ENCODE measurements around the gene SF3B3.
A peak's percentile ranks its signal among the peaks of the same experiment; 100 is the strongest.

SF3B3 gene

DNA sequence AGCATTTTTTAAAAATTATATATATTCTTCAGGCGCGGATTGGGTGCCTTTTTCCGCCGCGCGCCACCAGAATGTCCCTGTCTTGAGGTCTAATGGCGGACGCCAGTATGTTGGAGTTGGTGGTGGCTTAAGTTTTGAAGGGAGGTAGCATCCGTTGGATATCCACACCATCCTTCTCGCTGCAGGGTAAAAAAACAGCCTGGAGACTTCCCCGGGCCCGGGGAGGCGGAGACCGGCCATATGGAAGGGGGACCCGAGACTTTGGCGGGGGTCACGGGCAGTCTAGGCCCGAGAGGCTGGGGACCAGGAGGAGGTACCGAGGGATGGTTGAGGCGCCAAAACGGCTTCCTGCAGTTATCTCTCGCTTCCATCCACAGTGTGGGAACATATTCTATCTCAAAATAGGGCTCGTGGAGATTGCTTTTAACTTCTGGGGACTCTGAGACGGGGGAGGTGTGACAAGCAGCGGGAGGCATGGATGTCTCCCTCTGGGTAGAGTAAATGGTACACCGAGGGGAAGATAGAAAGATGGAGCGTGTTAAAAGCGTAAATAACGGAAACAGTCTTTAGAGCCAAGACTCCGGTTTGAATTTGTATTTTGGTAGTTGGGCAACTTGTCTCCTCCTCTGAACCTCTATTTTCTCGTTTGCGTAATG, at the start of gene SF3B3:
TSS of gene SF3B3 (plus strand) at position 74 of the 656 bp plus-strand sequence. CDS start 2,841 bp downstream, outside the sequence.
- DNase-seq (ENCODE audit: low read depth in 2 of 2), result peak; percentile 57

DNA sequence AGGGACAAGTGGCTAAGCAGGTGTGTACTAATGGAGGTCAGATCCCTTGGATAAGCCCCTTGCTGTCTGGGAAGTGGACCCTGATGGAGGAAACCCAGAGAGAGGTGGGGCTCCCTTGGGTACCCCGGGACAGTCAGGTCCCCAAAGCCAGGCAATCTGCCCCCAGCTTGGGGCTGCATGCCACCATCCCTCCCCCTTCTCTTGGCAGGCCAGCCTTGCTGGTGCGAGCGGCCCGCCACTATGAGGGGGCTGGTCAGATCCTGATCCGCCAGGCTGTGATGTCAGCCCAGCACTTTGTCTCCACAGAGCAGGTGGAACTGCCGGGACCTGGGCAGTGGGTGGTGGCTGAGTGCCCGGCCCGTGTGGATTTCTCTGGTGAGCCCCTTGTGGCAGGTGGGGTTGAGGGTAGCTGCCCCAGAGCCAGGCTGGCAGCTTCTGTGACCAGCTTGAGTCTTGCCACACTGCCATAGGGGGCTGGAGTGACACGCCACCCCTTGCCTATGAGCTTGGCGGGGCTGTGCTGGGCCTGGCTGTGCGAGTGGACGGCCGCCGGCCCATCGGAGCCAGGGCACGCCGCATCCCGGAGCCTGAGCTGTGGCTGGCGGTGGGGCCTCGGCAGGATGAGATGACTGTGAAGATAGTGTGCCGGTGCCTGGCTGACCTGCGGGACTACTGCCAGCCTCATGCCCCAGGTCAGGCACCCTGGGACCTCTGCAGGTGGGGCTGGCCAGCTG, 49.1 kb upstream of the SF3B3 start:
- no peak for DNase-seq (ENCODE audit: low read depth in 2 of 2)

DNA sequence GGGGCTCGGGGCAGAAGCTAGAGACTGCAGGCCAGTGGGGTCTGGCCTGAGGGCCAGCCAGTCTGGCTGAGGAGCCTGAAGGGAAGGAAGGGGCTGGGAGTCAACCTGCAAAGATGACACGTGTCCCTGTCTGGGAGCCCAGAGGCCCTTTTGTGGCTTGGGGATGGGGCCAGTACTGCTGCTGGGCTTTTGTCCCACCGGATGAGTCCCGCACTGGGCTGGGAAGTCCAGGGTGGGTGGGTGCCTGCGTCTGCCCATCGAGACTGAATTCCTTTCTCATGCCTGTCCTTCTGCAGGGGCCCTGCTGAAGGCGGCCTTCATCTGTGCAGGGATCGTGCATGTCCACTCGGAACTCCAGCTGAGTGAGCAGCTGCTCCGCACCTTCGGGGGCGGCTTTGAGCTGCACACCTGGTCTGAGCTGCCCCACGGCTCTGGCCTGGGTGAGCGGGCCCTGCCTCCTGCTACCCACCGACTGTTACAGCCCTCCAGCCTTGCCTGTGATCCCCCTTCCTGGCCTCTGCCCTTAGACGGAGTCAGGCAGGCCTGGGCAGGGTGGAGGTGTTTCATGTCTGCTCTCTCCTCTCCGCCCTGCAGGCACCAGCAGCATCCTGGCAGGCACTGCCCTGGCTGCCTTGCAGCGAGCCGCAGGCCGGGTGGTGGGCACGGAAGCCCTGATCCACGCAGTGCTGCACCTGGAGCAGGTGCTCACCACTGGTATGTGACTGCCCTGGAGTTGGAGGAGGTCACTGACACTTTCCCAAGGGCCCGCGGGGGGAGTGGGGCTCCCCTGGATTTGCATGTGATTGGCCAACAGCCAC, 48.4 kb upstream of the SF3B3 start:
- no peak for DNase-seq (ENCODE audit: low read depth in 2 of 2)

DNA sequence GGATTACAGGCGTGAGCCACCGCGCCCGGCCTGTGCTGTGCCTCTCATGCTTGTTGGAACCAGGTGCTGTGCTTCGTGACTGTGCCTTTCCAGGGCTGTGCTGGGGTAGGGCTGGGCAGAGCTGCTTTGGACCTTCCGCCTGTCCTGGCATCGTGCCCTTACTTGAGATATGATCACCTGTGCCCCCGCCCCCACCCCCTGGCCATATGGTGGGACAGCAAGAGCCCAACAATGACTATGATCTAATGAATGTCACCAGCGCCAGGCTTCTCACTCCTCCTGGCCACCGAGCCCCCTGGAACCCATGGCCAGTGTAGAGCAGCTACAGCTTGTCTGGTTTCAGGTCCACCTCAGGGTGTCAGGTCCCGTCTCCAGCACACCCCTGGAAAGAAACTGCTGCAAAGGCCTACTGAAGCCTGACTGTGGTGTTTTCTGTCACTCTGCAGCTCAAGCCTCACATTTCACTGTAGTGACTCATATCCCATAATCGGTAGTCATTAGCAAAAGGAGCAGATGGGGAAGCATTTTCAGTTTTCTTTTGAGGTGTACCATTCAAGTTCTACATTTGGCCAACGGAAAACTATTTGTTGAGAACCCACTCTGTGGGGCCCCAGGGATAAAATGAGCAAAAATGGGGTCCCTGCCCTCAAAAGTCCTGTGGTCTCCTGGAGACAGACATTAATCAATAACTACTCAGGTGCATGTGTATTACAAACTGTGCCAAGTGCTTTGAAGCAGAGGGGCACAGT, 47.2 kb upstream of the SF3B3 start:
- no peak for DNase-seq (ENCODE audit: low read depth in 2 of 2)

DNA sequence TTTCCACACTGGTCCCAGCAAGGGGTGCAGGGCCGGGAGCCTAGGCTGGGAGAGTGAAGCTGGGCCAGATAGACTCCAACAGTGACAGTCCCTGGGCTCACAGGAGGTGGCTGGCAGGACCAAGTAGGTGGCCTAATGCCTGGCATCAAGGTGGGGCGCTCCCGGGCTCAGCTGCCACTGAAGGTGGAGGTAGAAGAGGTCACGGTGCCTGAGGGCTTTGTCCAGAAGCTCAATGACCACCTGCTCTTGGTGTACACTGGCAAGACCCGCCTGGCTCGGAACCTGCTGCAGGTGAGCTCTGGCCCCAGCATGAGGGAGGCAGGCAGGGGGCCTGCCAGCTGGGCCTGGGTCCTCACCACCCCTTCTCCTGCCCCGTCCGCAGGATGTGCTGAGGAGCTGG, 45.4 kb upstream of the SF3B3 start:
- no peak for DNase-seq (ENCODE audit: low read depth in 2 of 2)

DNA sequence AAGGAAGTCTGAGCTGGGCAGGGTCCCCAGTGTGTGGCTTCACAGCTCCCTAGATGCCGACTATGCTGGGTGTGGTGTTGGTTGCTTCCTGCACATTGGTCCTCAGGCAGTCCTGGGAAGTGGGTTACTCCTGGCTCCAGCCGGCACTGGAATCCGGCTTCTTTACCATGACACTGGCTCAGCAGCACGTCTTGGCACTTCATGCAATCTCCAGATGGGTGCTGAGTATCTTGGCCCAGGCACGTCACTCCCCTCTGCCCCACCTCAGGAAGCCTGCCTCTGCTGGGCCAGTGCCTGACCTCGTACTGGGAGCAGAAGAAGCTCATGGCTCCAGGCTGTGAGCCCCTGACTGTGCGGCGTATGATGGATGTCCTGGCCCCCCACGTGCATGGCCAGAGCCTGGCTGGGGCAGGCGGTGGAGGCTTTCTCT, 44.7 kb upstream of the SF3B3 start:
- DNase-seq (ENCODE audit: low read depth in 2 of 2), result no peak

DNA sequence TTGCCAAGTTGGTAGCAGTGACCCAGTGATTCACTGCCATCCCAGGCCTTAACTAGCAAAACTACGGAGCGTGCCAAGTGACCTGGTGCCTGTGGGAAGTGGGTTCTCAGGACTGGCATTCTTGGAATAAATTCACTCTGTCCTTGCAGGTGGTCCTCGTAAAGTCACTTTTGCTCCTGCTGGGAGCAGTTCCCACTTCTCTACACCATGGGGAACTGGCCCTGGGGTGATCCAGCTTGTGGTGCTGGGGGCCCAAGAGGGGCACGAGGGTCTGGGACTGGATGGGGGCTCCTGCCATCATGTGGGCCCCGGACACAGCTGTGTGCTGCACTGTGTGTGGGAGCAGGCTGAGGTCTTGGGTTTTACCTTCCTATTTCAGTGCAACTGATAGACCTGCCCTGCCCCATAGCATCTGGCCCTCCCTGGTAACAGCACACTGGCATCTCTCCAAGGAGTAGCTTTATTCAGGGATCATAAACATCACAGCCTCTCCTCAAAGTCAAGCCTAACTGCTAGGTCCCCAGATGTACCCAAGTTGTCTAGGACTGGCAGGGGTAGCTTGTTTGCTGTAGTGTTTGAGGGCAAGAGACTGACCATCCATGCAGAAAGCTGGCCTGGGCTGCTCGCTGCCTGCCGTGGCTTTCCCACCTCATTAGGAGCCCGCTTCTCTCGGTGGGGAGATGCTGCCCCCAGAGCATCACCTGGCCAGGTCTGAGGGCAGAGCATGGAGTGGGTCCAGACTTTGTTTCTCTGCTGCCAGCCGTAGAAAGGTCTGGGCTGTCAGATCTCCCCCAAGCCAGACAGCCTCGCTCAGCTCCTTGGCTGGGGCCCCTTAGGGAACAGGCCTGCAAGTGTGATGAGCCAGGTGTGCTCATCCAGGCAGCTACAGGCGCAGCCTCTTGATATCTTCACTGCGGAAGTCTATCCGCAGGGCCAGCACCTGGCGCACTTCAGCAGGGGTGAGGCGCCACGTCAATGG, 43.2 kb upstream of the SF3B3 start:
- DNase-seq (ENCODE audit: low read depth in 2 of 2), result no peak

DNA sequence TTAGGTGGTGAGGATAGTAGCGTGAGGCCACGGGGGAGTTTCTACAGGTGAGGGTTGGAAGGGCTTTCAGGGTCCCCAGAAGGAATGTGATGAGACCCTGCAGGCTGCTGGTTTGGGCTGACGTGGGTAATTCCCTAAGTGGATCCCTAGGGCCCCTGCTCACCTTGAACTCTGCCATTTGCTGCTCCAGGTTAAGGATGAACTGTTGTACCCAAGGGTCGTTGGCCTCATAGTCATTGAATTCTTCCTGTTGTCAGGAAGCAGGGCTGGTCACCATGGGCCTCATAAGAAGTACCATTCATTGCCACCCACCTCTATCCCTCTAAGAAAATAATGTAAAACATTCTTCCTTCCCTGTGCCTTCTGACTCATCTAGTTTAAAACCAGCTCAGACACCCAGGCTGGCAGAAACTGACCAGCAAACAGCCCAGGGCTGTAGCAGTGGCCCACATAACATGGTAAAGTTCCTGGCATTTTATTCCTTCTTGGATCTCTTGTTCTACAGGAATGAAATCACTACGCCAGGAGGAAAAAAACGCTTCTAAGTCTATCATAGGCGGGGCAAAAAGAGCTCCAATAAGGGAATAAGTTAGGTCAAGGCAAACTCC, 41.6 kb upstream of the SF3B3 start:
- no peak for DNase-seq (ENCODE audit: low read depth in 2 of 2)

DNA sequence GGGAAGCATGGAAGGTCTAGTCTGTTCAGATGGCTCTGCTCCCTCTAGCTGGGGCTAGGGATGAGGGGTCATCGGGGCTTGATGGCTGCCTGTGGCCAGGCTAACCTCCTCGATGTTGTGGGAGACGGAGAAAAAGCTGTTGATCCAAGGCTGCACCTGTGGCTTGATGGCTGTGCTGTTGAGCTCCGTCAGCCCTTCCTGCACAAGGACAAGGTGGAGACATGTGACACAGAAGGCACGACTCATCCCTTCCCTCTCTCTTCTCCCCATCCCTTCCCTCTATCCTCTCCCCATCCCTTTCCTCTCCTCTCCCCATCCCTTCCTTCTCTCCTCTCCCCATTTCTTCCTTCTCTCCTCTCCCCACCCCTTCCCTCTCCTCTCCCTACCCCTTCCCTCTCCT, 41.0 kb upstream of the SF3B3 start:
- DNase-seq (ENCODE audit: low read depth in 2 of 2), result no peak

DNA sequence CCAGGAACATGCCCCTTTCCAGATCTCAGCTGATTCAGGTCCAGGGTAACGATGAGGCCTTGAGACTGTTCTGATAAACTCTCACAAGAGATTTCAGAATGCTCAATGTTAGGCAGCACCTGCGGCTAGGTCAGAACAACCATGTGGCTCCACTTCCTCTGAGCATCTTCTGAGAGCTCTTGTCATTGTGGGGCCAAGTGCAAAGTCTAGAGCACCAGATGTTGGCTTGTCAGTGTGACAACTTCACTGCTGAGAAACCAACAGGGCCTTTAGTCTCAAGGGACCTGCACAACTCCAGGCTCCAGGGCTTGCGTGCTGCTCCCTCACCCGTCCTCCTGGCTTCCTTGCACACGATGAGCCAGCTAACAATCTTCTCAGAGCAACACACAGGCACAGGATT, 40.2 kb upstream of the SF3B3 start:
- DNase-seq (ENCODE audit: low read depth in 2 of 2), result no peak

DNA sequence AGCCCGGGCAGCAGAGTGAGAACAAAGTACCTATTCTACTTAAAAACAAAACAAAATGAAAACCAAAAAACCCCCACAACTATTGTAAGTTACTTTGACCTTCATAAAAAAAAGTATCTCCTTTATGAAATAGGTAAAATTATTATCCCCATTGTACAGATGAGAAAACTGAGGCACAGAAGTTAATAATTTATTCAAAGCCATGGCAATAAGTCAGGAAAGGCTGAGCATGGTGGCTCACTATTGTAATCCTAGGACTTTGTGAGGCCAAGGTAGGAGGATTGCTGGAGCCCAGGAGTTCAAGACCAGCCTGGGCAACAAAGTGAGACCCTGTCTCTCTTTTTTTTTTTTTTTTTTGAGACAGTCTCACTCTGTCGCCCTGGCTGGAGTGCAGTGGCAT, 38.7 kb upstream of the SF3B3 start:
- DNase-seq (ENCODE audit: low read depth in 2 of 2), result no peak

DNA sequence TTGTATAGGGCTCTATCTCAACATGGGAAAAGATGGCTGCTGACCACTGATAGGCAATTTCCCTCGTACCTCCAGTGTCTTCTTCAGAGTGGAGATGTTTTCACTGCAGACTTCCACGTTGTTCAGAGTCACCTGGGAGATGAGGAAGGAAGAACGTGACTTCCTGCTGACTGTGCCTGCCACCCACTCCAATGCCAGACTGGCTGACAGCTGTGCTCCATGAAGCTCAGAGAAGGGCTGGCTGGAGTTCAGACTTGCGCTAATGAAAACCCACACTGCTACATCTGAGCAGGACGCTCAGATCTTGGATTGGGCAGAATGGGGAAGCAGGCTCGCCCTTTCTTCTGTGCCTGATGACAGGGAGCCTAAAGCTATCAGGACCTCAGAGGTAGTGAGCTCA, 33.4 kb upstream of the SF3B3 start:
- no peak for DNase-seq (ENCODE audit: low read depth in 2 of 2)

DNA sequence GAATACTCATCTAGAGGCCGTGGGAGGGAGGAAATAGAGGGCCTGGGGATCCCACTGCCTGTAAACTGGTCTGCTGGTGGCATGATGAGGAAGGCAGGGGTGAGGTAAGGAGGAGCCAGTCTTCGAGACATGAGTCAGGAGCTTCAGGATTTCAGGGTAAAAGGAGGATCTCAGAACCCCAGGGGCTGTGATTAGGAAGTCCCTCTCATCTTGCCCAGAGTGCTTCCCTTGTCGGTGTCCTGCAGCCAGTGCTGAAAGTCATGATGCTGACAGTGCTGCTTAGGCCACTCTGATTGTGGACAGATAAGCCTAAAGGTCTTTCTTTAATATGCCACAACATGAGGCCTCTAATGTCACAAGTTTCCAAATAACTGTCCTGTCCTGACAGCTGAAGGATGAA, 29.8 kb upstream of the SF3B3 start:
- DNase-seq (ENCODE audit: low read depth in 2 of 2), result no peak

DNA sequence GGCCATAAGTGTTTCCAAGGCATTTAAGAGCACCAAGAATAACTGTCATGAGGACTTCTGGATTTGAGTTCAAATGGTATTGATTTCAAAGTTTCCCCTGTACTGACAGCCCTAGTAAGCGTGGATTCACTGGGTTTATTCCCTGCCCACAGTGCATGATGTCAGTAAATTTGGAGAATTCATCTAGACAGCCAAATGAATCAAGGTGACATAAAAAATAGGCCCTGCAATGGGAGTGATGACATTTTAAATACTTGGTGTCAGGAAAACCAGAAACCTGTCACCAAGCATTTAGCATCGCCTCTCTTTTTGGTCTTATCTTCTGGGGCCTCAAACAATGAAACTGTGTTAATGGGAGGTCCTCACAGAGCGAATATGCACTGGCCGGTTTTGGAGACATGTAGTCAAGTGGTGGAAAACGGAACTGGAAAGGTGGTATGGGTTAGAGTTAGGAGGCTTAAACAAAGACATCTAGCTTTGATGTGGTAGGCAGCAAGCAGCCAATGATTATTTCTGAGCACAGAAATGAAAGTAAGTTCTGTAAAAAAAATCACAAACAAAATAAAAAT, 29.3 kb upstream of the SF3B3 start:
- no peak for DNase-seq (ENCODE audit: low read depth in 2 of 2)

DNA sequence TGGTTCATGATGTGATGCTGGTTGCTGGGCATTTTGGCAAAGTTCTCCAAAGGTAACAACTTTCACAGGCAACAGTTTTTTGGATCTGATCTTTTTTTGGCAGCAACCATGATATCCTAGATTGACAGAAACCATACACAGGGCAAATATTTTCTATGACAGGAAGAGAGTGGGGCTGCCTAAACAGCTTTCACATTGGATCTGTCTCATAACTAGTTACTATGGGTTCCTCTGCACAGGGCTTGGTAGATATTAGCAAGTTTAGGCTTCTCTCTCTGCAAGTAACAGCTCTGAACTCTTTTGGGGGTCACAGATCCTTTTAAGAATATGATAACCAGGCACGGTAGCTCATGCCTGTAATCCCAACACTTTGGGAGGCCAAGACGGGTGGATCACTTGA, 28.8 kb upstream of the SF3B3 start:
- no peak for DNase-seq (ENCODE audit: low read depth in 2 of 2)

DNA sequence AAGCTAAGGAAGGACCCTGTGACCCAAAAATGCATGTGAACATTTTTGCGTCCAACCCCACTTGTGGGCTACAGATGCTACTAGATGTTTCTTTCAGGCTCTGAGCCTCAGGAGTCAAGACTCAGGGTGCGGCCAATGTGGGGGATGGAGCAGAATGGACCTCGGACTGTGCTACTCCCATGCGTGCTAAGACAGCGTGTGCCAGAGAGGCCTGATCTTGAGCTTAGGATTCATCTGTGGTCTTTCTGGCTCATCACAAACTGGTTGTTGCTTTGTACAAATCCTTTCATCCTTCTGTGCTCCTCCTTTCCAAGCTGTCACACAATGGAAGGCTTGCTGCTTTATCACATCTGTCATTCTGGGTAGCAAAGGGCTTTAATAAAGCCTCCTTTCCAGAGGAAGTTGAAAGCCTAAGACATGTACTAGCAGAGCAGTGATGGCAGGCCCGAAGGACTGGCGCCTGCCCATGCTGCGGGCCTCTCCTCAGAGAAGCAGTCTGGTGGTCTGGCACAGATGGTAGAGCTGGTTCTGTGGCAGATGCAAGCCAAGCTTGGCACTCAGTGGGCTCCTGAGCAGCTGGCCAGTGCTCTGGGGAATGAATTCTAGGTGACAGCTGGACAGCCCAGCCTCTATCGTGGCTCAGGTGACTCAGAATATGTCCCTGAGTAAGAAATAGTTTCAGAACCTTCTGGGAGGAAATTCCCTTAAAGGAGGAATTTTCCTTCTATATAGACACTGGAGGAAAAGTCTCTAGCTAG, 28.0 kb upstream of the SF3B3 start:
- no peak for DNase-seq (ENCODE audit: low read depth in 2 of 2)

DNA sequence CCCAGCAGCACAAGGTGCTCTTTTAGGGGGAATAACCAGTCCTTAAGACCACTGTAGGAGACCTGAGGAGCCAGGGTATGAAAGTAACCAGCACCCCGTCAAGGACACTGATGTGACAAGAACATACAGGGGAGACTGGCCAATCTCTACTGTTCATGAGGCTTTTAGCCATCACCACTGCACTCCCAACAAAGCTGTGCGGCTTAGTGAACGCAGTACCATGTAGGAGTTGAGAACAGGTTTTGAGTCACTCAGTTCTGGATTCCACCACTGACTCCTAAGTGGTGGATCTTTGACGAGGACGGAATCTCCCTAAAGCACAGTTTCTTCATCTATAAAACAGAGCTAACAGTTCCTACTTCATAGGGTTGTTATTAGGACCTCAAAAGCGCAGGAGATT, 27.1 kb upstream of the SF3B3 start:
- no peak for DNase-seq (ENCODE audit: low read depth in 2 of 2)

DNA sequence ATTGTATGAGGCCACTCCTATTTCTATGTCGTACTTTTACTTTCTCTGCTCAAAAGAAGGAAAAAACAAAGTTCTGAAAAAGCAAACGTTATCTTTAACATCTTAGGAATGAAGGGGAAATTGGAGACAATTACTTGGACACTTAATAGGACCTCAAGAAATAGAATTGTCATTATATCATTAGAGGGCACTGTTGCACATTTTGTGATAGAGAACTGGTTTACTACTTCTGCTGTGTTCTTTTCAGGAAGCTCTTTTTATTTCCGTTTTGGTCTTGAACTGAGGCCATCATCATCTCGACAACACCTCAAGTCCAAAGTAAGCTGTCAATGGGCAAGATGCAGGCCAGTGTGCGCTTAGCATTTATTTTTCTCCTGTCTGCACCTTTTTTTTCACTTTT, 14.9 kb upstream of the SF3B3 start:
- DNase-seq (ENCODE audit: low read depth in 2 of 2), result no peak

DNA sequence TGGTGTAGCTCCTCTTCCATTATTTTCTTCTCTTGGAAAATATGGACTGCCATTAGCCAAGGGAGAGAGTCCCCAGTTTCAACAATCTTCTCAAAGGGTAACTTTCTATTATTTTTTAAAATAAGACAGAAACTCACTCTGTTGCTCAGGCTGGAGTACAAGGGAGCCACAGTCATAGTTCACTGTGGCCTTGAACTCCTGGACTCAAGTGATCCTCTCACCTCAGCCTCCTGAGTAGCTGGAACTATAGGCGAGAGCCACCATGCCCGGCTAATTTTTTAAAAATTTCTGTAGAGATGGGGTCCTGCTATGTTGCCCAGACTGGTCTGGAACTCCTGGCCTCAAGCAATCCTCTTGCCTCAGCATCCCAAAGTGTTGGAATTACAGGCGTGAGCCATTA, 13.4 kb upstream of the SF3B3 start:
- no peak for DNase-seq (ENCODE audit: low read depth in 2 of 2)

Measured in stimulated activated CD4-positive, alpha-beta T cell treated with anti-CD3 and anti-CD28 coated beads, Interleukin-1b, Interleukin-23, amount 100 ng/mL, for 4 hours (primary cell).